C4-2B (cell line): ENCODE results near the gene MYBPH.

Source experiments
- ZFX ChIP-seq: fragments of 450-650 bp; IDR thresholded peaks from 2 replicates; pipeline ENCODE4 v1.6.1; 2017
- TF ChIP-seq, protein P1 (sequence below): fragments of 450-650 bp; conservative IDR thresholded peaks from 2 replicates; pipeline ENCODE4 v1.5.1; 2017; ENCODE audit warnings: mild to moderate bottlenecking

DNA sequence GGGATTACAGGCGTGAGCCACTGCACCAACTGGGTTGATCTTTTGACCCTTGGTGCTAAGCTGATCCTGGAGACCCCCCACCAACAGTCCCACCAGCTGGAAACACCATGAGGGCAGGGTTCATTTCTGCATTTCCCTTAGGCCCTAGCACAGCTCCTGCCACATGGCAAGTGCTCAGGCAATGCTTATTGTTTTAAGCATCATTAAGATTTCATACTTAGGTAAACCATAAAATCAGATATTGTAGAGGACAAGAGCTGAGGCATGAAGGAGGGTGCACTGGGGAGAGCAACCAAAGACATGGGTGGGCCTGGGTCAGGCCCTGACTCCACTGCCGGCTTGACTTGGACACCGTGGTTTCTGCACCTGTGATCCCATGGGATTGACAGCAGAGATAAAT lies 36.2 kb upstream of the MYBPH start:
- TF ChIP-seq, protein P1, sequence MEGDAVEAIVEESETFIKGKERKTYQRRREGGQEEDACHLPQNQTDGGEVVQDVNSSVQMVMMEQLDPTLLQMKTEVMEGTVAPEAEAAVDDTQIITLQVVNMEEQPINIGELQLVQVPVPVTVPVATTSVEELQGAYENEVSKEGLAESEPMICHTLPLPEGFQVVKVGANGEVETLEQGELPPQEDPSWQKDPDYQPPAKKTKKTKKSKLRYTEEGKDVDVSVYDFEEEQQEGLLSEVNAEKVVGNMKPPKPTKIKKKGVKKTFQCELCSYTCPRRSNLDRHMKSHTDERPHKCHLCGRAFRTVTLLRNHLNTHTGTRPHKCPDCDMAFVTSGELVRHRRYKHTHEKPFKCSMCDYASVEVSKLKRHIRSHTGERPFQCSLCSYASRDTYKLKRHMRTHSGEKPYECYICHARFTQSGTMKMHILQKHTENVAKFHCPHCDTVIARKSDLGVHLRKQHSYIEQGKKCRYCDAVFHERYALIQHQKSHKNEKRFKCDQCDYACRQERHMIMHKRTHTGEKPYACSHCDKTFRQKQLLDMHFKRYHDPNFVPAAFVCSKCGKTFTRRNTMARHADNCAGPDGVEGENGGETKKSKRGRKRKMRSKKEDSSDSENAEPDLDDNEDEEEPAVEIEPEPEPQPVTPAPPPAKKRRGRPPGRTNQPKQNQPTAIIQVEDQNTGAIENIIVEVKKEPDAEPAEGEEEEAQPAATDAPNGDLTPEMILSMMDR = no peak
- no peak for TF ChIP-seq ZFX
